Uterus (tissue), 2 donors: Measurements from ENCODE around the gene PLD6.

Experiments used
- POLR2A ChIP-seq, 2 donors: fragments of 450-650 bp; IDR thresholded peaks; one replicate each; pipeline ENCODE4 v1.6.1; 2016; ENCODE audit warnings: antibody characterized with exemption in 2 of 2, mild to moderate bottlenecking in 1 of 2, moderate library complexity in 1 of 2
- TF ChIP-seq, protein P1 (sequence below), 4 experiments: fragments of 200-600 bp in 2 of 4; fragments of 450-650 bp in 2 of 4; sonication (generic) in 2 of 4; IDR thresholded peaks; one replicate each; pipeline ENCODE4 v1.5.1; 2016 to 2019; ENCODE audit warnings: antibody characterized with exemption in 4 of 4, mild to moderate bottlenecking in 2 of 4, moderate library complexity in 1 of 4

DNA sequence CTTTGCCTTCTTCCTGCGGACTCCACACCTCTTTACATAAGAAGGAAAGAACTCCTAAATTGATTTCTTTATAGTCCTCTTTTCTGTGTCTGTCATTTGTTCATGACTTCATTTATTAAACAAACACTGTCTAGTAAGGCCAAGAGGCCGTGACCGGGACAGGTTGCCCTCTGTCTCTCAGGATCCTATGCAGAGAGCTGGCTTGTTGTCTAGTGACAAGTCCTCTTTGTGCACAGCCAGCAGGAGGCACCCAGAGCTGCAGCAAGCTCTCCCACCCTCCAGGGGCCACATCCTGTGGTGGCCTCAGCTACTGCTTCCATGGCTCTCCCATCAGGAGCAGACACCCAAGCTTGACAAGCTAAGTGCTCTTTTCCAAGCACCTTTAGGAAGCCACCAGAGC, 50.6 kb downstream of the PLD6 start:
- TF ChIP-seq, protein P1, sequence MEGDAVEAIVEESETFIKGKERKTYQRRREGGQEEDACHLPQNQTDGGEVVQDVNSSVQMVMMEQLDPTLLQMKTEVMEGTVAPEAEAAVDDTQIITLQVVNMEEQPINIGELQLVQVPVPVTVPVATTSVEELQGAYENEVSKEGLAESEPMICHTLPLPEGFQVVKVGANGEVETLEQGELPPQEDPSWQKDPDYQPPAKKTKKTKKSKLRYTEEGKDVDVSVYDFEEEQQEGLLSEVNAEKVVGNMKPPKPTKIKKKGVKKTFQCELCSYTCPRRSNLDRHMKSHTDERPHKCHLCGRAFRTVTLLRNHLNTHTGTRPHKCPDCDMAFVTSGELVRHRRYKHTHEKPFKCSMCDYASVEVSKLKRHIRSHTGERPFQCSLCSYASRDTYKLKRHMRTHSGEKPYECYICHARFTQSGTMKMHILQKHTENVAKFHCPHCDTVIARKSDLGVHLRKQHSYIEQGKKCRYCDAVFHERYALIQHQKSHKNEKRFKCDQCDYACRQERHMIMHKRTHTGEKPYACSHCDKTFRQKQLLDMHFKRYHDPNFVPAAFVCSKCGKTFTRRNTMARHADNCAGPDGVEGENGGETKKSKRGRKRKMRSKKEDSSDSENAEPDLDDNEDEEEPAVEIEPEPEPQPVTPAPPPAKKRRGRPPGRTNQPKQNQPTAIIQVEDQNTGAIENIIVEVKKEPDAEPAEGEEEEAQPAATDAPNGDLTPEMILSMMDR (IDR thresholded peaks at IDR 0.05): no peak
- TF ChIP-seq POLR2A (IDR thresholded peaks at IDR 0.05): no peak
